SK-N-SH treated with all-trans-retinoic acid at 6 μM for 48 hours (cell line): ENCODE measurements around the gene BRSK1.

ENCODE experiments used
- ATAC-seq: fragments of 200-7000 bp; cut with Tn5 transposase; 3 replicates; pipeline ENCODE4 v1.9.1; 2020; ENCODE audit warnings: mild to moderate bottlenecking, moderate library complexity
- ARNTL ChIP-seq: fragments of 450-650 bp; formaldehyde crosslinking; IDR thresholded peaks from 2 replicates; pipeline ENCODE4 v1.5.0; 2020; ENCODE audit warnings: low read depth, mild to moderate bottlenecking, moderate library complexity, borderline replicate concordance
- BACH2 ChIP-seq: fragments of 250-450 bp; sonication (Bioruptor Pico); IDR thresholded peaks from 2 replicates; pipeline ENCODE4 v1.9.0; 2021; ENCODE audit warnings: mild to moderate bottlenecking, borderline replicate concordance
- CSDC2 ChIP-seq: fragments of 250-450 bp; sonication (Bioruptor Pico); IDR thresholded peaks from 2 replicates; pipeline ENCODE4 v1.5.0; 2020; ENCODE audit warnings: mild to moderate bottlenecking, moderate library complexity
- CSRNP3 ChIP-seq: fragments of 250-450 bp; sonication (Bioruptor Pico); IDR thresholded peaks from 2 replicates; pipeline ENCODE4 v1.5.1; 2021; ENCODE audit warnings: mild to moderate bottlenecking, moderate library complexity
- ESRRG ChIP-seq: fragments of 250-450 bp; sonication (Bioruptor Pico); IDR thresholded peaks from 2 replicates; pipeline ENCODE4 v1.6.1; 2021; ENCODE audit warnings: mild to moderate bottlenecking
- GLIS3 ChIP-seq: fragments of 250-450 bp; sonication (Bioruptor Pico); IDR thresholded peaks from 2 replicates; pipeline ENCODE4 v1.5.0; 2020; ENCODE audit warnings: mild to moderate bottlenecking, moderate library complexity
- OSR1 ChIP-seq: fragments of 250-450 bp; sonication (Bioruptor Pico); IDR thresholded peaks from 2 replicates; pipeline ENCODE4 v1.8.0; 2022; ENCODE audit warnings: moderate library complexity, mild to moderate bottlenecking, inconsistent platforms
- POU6F1 ChIP-seq: fragments of 250-450 bp; sonication (Bioruptor Pico); IDR thresholded peaks from 2 replicates; pipeline ENCODE4 v1.8.0; 2021; ENCODE audit warnings: low read depth, mild to moderate bottlenecking, moderate library complexity, borderline replicate concordance
- PPARA ChIP-seq: fragments of 250-450 bp; sonication (Bioruptor Pico); IDR thresholded peaks from 2 replicates; pipeline ENCODE4 v1.5.0; 2020; ENCODE audit warnings: mild to moderate bottlenecking, borderline replicate concordance
- SNAI2 ChIP-seq: fragments of 250-450 bp; sonication (Bioruptor Pico); IDR thresholded peaks from 2 replicates; pipeline ENCODE4 v1.5.0; 2020; ENCODE audit warnings: mild to moderate bottlenecking, moderate library complexity
- TCF4 ChIP-seq: fragments of 250-450 bp; sonication (Bioruptor Pico); IDR thresholded peaks from 2 replicates; pipeline ENCODE4 v1.8.0; 2021; ENCODE audit warnings: mild to moderate bottlenecking, moderate library complexity, borderline replicate concordance
- TOX ChIP-seq: fragments of 250-450 bp; sonication (Bioruptor Pico); IDR thresholded peaks from 2 replicates; pipeline ENCODE4 v1.8.0; 2021; ENCODE audit warnings: mild to moderate bottlenecking, moderate library complexity, borderline replicate concordance
- ZC3H10 ChIP-seq: fragments of 250-450 bp; sonication (Bioruptor Pico); IDR thresholded peaks from 2 replicates; pipeline ENCODE4 v1.5.1; 2021; ENCODE audit warnings: mild to moderate bottlenecking, moderate library complexity
- ZFP3 ChIP-seq: fragments of 250-450 bp; sonication (Bioruptor Pico); IDR thresholded peaks from 2 replicates; pipeline ENCODE4 v1.5.0; 2020; ENCODE audit warnings: mild to moderate bottlenecking, moderate library complexity
- ZFP30 ChIP-seq: fragments of 450-650 bp; formaldehyde crosslinking; IDR thresholded peaks from 2 replicates; pipeline ENCODE4 v1.5.0; 2022; ENCODE audit warnings: mild to moderate bottlenecking, moderate library complexity
- ZNF565 ChIP-seq: fragments of 450-650 bp; formaldehyde crosslinking; conservative IDR thresholded peaks from 2 replicates; pipeline ENCODE4 v1.5.0; 2020; ENCODE audit warnings: low read depth, mild to moderate bottlenecking, moderate library complexity
- ZNF70 ChIP-seq: fragments of 450-650 bp; formaldehyde crosslinking; IDR thresholded peaks from 2 replicates; pipeline ENCODE4 v1.5.0; 2020; ENCODE audit warnings: mild to moderate bottlenecking, moderate library complexity
- TF ChIP-seq, protein P1 (sequence below): fragments of 250-450 bp; sonication (Bioruptor Pico); IDR thresholded peaks from 2 replicates; pipeline ENCODE4 v1.8.0; 2020; ENCODE audit warnings: mild to moderate bottlenecking, moderate library complexity, borderline replicate concordance
- TF ChIP-seq, protein P2 (sequence below): fragments of 250-450 bp; sonication (Bioruptor Pico); IDR thresholded peaks from 2 replicates; pipeline ENCODE4 v1.5.0; 2020; ENCODE audit warnings: mild to moderate bottlenecking, moderate library complexity

BRSK1 gene

DNA sequence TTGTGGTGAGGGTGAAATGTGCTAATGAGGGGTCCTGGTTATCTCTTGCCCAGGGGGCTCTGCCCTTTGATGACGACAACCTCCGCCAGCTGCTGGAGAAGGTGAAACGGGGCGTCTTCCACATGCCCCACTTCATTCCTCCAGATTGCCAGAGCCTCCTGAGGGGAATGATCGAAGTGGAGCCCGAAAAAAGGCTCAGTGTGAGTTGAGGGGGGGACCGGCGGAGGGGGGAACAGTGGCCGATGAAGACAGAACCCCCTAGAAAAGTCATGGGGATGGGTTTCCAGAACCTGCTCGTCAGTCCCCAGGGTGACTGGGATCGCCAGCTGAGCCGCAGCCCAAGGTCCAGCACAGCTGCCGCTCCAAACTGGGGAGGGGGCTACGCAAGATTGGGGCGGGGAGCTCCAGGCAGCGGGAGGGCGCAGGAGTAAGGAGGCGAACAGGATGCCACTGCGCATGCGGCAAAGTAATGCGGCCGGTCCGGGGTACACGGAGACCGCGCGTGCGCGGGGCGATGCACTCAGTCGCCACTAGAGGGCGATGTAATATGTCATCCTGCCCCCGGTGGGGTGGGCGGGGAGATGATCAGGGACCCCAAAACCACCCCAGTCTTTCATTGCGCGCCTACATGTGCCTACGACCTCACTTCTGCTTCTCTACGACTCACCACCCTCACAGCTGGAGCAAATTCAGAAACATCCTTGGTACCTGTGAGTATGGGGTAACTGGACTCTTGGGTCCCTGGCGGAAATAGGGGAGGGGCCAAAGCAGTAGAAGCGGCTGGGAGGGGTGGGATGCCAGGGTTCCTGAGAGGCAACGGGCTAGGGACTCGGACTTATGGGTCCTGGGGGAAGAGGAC, 17.9 kb downstream of the BRSK1 start:
- peak; percentile 88 for ATAC-seq
- TF ChIP-seq POU6F1 (CRISPR knock-in tag): no peak
- TF ChIP-seq PPARA (CRISPR knock-in tag): no peak
- TF ChIP-seq SNAI2 (CRISPR knock-in tag): no peak
- TF ChIP-seq TCF4 (CRISPR knock-in tag): no peak
- TF ChIP-seq ZC3H10: no peak
- TF ChIP-seq, protein P1, sequence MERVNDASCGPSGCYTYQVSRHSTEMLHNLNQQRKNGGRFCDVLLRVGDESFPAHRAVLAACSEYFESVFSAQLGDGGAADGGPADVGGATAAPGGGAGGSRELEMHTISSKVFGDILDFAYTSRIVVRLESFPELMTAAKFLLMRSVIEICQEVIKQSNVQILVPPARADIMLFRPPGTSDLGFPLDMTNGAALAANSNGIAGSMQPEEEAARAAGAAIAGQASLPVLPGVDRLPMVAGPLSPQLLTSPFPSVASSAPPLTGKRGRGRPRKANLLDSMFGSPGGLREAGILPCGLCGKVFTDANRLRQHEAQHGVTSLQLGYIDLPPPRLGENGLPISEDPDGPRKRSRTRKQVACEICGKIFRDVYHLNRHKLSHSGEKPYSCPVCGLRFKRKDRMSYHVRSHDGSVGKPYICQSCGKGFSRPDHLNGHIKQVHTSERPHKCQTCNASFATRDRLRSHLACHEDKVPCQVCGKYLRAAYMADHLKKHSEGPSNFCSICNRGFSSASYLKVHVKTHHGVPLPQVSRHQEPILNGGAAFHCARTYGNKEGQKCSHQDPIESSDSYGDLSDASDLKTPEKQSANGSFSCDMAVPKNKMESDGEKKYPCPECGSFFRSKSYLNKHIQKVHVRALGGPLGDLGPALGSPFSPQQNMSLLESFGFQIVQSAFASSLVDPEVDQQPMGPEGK (CRISPR knock-in tag): no peak
- TF ChIP-seq, protein P2, sequence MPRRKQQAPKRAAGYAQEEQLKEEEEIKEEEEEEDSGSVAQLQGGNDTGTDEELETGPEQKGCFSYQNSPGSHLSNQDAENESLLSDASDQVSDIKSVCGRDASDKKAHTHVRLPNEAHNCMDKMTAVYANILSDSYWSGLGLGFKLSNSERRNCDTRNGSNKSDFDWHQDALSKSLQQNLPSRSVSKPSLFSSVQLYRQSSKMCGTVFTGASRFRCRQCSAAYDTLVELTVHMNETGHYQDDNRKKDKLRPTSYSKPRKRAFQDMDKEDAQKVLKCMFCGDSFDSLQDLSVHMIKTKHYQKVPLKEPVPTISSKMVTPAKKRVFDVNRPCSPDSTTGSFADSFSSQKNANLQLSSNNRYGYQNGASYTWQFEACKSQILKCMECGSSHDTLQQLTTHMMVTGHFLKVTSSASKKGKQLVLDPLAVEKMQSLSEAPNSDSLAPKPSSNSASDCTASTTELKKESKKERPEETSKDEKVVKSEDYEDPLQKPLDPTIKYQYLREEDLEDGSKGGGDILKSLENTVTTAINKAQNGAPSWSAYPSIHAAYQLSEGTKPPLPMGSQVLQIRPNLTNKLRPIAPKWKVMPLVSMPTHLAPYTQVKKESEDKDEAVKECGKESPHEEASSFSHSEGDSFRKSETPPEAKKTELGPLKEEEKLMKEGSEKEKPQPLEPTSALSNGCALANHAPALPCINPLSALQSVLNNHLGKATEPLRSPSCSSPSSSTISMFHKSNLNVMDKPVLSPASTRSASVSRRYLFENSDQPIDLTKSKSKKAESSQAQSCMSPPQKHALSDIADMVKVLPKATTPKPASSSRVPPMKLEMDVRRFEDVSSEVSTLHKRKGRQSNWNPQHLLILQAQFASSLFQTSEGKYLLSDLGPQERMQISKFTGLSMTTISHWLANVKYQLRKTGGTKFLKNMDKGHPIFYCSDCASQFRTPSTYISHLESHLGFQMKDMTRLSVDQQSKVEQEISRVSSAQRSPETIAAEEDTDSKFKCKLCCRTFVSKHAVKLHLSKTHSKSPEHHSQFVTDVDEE (CRISPR knock-in tag): no peak
- no peak for TF ChIP-seq ESRRG (CRISPR knock-in tag)
- no peak for TF ChIP-seq CSRNP3 (CRISPR knock-in tag)
- TF ChIP-seq ZFP30 (CRISPR knock-in tag): no peak
- TF ChIP-seq TOX (CRISPR knock-in tag): no peak
- no peak for TF ChIP-seq GLIS3 (CRISPR knock-in tag)
- TF ChIP-seq OSR1 (CRISPR knock-in tag): no peak
- no peak for TF ChIP-seq ARNTL (CRISPR knock-in tag)
- no peak for TF ChIP-seq ZNF565 (CRISPR knock-in tag)

DNA sequence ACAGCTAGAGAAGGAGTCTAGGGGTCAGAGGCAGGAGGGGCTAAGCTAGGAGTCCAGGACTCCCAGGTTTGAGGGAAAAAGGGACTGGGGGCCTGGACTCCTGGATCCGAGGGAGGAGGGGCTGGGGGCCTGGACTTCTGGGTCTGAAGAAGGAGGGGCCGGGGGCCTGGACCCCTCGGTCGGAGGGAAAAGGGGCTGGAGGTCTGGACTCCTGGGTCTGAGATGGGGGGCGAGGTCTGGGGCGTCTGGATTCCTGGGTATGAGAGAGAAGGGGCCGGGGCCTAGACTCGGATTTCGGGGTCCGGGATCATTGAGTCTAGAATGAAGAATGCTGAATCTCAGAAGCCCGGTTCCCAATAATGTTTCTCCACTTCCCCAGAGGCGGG, 18.5 kb downstream of the BRSK1 start:
- TF ChIP-seq TOX (CRISPR knock-in tag) (no peak), ZC3H10 (no peak), BACH2 (no peak), PPARA (CRISPR knock-in tag) (no peak), ZFP3 (CRISPR knock-in tag) (no peak), CSRNP3 (CRISPR knock-in tag) (no peak), CSDC2 (CRISPR knock-in tag) (no peak), GLIS3 (CRISPR knock-in tag) (no peak)
- no peak for ATAC-seq

- ATAC-seq: no peak
- TF ChIP-seq ZFP30 (CRISPR knock-in tag): no peak
- TF ChIP-seq ZNF70 (CRISPR knock-in tag): no peak
- TF ChIP-seq, all 23 proteins: peak for 0
Measured at GRCh38 chr19:55303477-55303876, 19.7 kb downstream of the BRSK1 start.
